ENCODE data around the gene DCLRE1A. TPM values are rescaled to one million over a fixed set of nuclear protein-coding genes. Genes with fewer than 3 reads are reported as not detected.

DCLRE1A gene
- polyA plus RNA-seq (2013, experiment 1 of 2; ENCODE audit: insufficient read length): 5.3 TPM
- 5.2 TPM for polyA plus RNA-seq (2013, experiment 2 of 2; ENCODE audit: insufficient read length)

DNA sequence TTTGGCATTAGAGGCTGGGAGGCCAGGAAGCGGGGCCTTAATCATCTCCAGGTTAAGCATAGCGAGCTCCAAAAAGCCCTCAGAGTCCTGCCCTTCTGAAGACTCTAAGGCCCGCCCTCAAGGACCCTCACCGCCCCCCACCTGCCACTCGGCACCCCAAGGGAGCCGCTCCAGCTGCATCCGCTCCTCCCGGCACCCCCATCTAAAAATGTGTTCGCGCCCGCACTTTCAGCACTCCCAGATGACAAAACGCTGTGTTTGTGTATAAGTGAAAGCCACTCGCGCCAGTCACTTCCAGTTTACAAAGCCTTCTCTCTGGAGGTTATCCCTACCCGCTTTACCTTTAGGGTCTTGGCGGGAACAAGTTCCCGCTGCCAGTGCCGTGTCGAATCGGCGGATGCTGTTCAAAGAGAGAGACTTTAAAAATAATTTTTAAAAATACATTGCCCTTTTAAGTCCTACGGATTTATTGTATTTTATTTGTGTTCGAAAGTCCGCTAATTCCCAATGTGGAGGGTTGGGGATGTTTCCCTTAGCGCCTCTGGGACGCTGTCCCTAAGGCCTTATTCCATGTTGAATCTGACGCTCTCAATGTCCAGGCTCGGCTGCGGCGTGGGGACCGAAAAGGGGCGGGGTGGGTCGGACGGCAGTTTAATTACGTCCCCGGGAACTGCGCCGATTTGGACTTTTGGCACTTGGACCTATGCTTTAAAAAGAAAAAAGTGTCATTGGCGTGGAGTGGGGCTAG is at the start of gene DCLRE1A, which contains the start of gene NHLRC2:
DCLRE1A (minus strand) TSS at position 70 of the 748 bp plus-strand sequence. CDS start 900 bp downstream, outside the sequence.
NHLRC2 (plus strand) TSS at position 649 of the 748 bp plus-strand sequence. CDS start 212 bp downstream, outside the sequence.
- DNase-seq: peak; percentile 82

- no peak for DNase-seq
Observed at GRCh38 chr10:113899952-113900598, 46.2 kb upstream of the DCLRE1A start.

DNA sequence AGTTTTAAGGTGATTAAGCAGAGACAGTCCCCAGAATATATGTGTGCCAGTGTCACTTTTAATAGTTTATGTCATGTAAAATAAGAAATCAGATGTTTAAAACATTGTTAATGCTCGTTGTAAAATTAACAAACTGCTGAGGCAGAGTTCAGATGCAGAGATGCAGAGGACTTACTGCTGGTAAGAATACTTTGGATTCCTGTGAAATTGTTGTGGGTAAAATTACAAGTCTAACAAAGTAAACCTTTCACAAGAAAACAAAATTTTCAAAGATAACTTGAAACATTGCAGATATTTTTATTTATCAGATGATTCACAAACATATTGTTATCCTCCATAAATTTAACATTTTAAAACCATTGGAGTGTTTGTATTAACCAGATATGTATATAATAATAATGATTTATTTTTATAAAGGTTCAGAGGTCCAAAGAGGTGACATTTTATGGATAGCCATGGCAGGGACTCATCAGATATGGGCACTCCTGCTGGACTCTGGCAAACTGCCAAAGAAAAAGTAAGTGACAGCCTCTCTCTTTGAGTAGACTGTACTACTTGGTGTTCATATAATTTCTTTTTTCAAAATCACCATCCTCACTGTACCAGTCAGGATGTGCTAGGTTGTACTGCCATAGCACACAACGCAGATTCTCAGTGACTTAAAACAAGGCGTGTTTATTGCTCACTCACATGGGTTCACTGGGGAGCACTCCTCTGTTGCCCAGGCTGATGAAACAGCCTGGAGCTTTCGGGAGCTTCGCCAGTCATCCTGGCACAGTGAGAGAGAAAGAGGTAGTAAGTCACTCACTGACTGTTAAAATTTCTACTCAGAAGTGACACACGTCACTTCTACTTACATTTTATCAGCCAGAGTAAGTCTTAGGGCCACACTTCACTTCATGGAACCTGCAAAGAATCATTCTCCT is 44.1 kb upstream of the DCLRE1A start:
- DNase-seq: no peak

GRCh38 chr10:113895018-113895417 is 41.1 kb upstream of the DCLRE1A start:
- DNase-seq: peak; percentile 59

- DNase-seq: no peak
Observed at GRCh38 chr10:113894581-113894980, 40.7 kb upstream of the DCLRE1A start.

- no peak for DNase-seq
Observed at GRCh38 chr10:113893570-113893969, 39.7 kb upstream of the DCLRE1A start.

DNA sequence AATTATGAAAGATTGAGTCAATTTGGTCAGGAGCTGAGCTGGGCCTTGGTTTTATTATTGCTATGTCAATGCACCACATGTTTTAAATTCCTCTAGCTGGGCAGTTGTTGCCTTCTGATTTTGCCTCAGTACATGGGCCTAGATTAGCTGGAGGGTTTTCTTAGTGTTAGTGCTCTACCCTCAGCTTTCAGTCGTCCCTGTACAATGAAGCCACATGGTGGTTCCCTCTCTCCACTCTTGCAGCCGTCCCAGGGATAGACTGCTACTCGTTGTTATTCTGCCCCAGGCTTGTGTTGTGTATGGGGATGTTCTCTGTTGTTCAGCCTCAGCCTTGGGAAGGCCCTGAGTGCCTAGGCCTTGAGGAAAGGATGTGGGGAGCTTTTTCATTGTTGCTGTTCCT is 37.6 kb upstream of the DCLRE1A start:
- no peak for DNase-seq

GRCh38 chr10:113890769-113891168 is 36.9 kb upstream of the DCLRE1A start:
- no peak for DNase-seq

GRCh38 chr10:113889911-113890310 is 36.0 kb upstream of the DCLRE1A start:
- no peak for DNase-seq

GRCh38 chr10:113882240-113882639 is 28.4 kb upstream of the DCLRE1A start:
- DNase-seq: no peak

GRCh38 chr10:113880236-113880635 is 26.4 kb upstream of the DCLRE1A start:
- DNase-seq: peak; percentile 40

DNA sequence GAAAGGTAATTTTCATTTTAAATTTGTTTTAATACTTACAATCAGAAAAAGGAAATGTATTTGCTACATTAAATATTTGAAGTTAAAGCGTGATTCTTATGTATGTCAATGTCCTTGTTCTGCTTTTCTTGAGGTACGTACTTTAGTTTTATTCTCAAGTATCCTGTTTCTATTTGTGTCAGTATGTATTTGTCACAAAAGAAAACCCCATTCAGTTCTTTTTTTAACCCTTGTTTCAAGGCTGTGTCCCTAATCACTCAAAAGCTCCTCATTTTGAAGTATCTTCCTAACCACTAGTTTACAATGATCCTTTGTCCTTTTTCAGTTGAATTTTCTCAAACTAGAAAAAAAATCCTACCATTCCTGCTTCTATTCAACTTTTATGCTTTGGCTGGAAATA is 25.8 kb upstream of the DCLRE1A start:
- DNase-seq: no peak

DNA sequence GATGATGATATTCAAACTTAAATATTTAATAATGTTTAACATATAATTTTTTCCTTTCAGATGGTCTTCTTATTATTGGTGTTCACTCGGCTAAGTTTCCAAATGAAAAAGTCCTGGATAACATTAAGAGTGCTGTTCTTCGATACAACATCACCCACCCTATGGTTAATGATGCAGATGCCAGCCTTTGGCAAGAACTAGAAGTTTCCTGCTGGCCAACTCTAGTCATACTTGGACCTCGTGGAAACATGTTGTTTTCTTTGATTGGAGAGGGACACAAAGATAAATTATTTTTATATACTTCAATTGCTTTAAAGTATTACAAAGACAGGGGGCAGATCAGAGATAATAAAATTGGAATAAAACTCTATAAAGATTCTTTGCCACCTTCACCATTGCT is 22.6 kb upstream of the DCLRE1A start:
- DNase-seq: no peak

- DNase-seq: no peak
Observed at GRCh38 chr10:113875212-113875611, 21.3 kb upstream of the DCLRE1A start.

DNA sequence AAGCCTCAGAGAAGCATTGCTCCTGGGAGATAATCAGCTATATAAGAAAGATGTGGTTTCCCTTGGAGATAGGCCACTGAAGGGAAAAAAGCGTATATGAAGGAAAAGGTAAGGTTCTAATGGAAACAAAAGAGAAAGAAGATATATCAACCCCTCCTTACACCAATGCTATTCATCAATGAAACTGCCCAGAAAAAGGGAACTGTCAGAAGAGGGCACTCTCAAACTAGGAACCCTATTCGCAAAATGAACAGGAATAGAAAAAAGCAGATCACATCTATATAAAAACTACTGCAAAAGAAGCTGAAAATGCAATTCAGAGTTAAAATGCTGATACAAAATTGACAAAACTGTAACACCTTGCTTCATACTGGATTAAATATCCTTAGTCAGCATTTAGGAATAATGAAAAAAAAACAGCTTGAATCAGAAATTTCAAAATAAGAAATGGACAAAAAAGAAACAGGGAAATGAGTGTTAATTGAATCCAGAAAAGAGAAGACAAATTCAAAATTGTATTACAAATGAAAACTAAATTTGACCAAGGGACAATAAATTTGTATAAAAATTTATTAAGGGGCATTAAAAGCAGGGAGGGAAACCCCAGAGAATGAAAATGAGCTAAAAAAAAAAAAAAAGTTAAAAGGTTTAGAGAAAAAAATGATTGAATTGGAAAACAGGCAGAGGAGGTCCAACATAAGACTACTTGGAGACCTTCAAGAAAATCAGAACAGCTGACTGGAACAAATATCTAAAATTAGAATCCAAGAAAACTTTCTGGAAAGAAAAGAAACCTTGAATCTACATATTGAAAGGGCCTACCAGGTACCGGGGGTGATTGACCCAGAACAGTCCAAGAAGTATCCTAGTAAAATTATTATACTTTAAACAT is 18.5 kb upstream of the DCLRE1A start:
- no peak for DNase-seq

DNA sequence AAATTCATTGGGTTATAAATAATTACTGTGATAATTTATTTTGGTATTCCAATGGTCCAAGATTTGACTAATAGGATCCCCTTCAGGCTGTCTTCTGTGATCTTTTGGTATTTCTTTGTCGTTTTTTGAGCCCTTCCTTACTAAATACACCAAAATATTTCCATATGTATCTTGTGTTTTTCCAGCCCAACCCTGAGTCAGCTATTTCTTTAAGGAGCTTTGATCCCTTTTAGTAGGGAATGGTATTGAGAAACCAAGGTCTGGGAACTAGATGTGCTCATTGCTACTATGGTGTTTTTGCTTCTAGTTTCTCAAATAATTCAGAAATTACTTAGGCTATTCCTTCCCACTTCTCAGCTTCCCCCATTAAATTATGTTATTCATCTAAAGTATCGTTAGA is 15.9 kb upstream of the DCLRE1A start:
- DNase-seq: no peak

DNA sequence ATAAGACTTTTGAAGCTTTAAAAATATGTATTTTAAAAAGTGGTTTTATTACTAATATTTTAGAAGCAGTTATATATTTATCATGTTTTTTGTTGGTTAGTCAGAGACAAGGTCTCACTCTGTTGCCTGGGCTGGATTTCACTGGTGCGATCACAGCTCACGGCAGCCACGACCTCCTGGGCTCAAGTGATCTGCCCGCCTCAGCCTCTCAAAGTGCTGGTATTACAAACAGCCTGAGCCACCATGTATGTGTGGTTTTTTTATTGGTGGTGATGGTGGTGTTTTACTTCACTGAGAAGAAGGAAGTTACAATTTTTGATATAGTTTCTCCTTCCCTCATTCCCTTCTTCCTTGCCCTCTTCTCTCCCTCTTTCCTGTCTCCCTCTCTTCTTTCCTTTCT is 14.0 kb upstream of the DCLRE1A start:
- DNase-seq: no peak

DNA sequence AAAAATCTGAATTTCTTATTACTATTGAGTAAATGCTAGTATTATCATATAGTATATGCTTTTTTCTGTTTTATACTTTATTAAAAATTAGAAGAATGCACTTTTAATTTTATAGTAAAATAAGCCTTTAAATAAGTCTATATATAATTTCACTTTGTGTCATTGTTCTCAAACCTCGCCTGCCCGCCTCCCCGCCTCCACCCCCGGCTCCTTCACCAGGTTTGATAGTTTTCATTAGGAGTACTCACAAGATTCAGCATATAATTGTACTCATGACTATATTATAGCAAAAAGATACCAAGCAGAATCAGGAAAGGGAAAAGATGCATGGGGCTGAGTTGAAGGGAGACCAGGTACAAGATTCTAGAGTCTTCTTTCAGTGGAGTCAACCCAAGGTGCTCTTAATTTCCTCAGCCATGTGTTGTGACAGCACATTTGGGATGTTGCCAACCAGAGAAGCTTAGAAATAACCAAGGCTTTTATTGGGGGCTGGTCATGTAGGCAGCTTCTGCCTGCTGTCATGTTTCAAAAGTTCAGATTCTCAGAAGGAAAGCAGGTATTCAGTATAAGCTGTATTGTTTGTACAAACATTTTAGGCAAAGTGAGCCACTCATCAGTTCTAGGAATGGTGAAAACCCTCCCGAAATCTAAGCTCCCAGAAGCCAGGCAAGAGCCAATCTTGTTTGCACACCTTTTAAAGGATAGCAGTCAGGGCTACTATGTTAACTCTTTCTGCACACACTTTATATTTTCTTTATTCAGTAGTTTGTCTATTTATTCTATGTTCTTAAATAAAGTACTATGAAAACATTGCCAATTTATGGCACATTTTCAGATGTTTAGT is 12.9 kb upstream of the DCLRE1A start:
- DNase-seq: peak; percentile 4

DNA sequence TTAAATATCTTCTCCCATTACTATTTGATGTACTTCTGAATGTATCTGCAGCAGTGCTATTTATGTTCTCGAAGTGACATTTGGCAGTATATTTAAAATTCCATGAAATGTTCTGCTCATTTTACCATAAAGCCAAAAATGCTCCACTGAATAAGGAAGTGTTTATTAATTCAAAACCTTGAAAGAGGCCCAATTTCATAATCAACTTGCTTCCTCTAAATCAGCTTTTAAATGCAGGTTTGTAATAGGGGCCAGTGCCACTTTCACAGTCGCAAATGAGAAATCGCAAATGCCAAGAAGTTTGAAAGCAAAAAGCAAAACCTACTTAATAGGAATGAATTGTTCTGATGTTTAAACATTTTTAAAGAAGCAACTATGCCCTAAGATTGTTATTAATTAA is 12.0 kb upstream of the DCLRE1A start:
- DNase-seq: no peak

GRCh38 chr10:113859261-113859660 is 5.4 kb upstream of the DCLRE1A start:
- DNase-seq: no peak

DNA sequence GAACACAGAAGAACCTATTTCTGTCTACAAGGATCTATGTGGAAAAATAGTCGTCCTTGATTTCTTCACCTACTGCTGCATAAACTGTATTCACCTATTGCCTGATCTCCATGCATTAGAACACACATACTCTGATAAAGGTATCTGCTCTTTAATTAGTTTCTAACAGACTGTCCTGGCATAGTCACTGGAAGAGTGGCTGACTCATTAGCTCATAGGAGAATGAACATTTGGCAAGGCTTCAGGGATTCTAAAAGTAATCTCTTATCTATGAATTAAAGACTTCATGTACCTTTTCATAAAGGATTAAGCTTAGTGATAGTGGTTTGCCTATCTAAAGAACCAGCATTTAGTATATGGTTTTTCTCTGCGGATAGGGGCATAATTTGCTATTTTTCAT is 4.7 kb upstream of the DCLRE1A start:
- no peak for DNase-seq

Data from fibroblast of skin of abdomen (primary cell).